Measurements from ENCODE around the gene BMPR1B.

BMPR1B gene

GRCh38 chr4:95204873-95205272, 447.1 kb downstream of the BMPR1B start:
- TF ChIP-seq EZH2phosphoT487 (IDR thresholded peaks at IDR 0.05; ENCODE audit: borderline replicate concordance, low read length) (no peak), CTCF (IDR thresholded peaks at IDR 0.05; ENCODE audit: low read depth, low read length, poor library complexity, severe bottlenecking) (no peak)
- Histone ChIP-seq H3K79me2 (ENCODE audit: control insufficient read depth, low read length) (no peaks in the 10 kb centered on the region), H3K4me2 (ENCODE audit: low read length) (no peak overlapping the region), H3K27me3 (ENCODE audit: control insufficient read depth, low read length) (no peaks in the 10 kb centered on the region), H3K9me3 (ENCODE audit: control insufficient read depth, insufficient read depth, low read length) (no peaks in the 10 kb centered on the region), H3K4me3 (ENCODE audit: low read length) (no peak overlapping the region), H4K20me1 (ENCODE audit: control insufficient read depth, insufficient read depth, low read depth, low read length) (no peaks in the 10 kb centered on the region), H3K36me3 (ENCODE audit: control insufficient read depth, low read length) (no peaks in the 10 kb centered on the region), H3F3A (ENCODE audit: control insufficient read depth, insufficient read depth) (no peaks in the 10 kb centered on the region), H3K27ac (ENCODE audit: low read depth, low read length) (no peak overlapping the region), H3K4me1 (ENCODE audit: control insufficient read depth, low read length) (no peaks in the 10 kb centered on the region), H3K9me2 (replicated peaks; ENCODE audit: control insufficient read depth, low read length) (no peaks in the 10 kb centered on the region)

Measured in DOHH2 (cell line).